Mesothelial cell of epicardium (in vitro differentiated cells): Measurements from ENCODE around the gene ZFYVE1. TPM values are rescaled to one million over a fixed set of nuclear protein-coding genes. Genes with fewer than 3 reads are reported as not detected.
"Not testable (repeated sequence)": the region's sequence is repeated elsewhere in the genome, so short reads cannot be mapped to it uniquely, and the experiment has no call there.

Experiments
- DNase-seq, 2 experiments: peaks; one replicate each; pipeline ENCODE4 v3.0.0; 2021; ENCODE audit warnings: low spot score in 2 of 2; ENCODE audit not compliant: unreplicated experiment in 2 of 2
- H3K27ac Mint-ChIP-seq: 2 replicates; pipeline ENCODE4 v1.8.0; 2021; ENCODE audit warnings: mixed read lengths
- H3K27me3 Mint-ChIP-seq: 2 replicates; pipeline ENCODE4 v1.8.0; 2021; ENCODE audit warnings: low read depth, mixed read lengths
- H3K36me3 Mint-ChIP-seq: 2 replicates; pipeline ENCODE4 v1.8.0; 2021; ENCODE audit warnings: mixed read lengths
- H3K4me1 Mint-ChIP-seq: 2 replicates; pipeline ENCODE4 v1.8.0; 2021; ENCODE audit warnings: mixed read lengths
- H3K4me3 Mint-ChIP-seq: 2 replicates; pipeline ENCODE4 v1.8.0; 2021; ENCODE audit warnings: mild to moderate bottlenecking, moderate library complexity, mixed read lengths
- H3K9me3 Mint-ChIP-seq: 2 replicates; pipeline ENCODE4 v1.8.0; 2021; ENCODE audit warnings: mixed read lengths
- total RNA-seq: library from RNA; stranded (reverse); gene quantifications from 3 replicates; pipeline ENCODE4 v1.2.1, GENCODE V29; 2021
- TF ChIP-seq, protein P1 (sequence below): fragments of 200-600 bp; sonication (generic); IDR thresholded peaks from one replicate; pipeline ENCODE4 v1.5.0; 2021; ENCODE audit warnings: antibody characterized with exemption; ENCODE audit not compliant: unreplicated experiment

The ZFYVE1 gene
- total RNA-seq, 1 donor from 2014 or later = 21.4 TPM

DNA sequence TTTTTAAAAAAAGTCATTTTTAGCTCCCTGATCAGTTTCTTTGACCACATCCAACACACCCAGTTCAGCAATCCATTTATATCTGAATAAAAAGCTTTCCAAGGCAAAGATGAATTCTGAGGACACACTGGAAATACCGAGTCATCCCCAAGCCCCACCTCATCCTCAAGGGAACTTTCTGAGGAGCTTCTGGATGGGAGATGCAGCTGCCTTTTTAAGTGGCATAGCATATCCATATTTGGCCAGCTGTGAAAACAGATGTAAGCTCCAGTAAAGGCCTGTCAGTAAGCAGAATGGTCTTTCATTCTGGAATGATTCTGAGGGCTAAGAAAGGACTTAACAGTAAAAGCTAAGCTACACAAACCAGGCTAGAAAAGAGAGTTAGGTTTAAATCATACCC, 18.4 kb downstream of the ZFYVE1 start:
- Mint-ChIP-seq H3K4me1 (no peaks in the 10 kb centered on the region), H3K4me3 (no peak overlapping the region), H3K9me3 (no peaks in the 10 kb centered on the region), H3K36me3 (peaks cover 22% of the 10 kb centered on the region), H3K27ac (no peak overlapping the region), H3K27me3 (no peaks in the 10 kb centered on the region)
- no peak for DNase-seq
- TF ChIP-seq, protein P1, sequence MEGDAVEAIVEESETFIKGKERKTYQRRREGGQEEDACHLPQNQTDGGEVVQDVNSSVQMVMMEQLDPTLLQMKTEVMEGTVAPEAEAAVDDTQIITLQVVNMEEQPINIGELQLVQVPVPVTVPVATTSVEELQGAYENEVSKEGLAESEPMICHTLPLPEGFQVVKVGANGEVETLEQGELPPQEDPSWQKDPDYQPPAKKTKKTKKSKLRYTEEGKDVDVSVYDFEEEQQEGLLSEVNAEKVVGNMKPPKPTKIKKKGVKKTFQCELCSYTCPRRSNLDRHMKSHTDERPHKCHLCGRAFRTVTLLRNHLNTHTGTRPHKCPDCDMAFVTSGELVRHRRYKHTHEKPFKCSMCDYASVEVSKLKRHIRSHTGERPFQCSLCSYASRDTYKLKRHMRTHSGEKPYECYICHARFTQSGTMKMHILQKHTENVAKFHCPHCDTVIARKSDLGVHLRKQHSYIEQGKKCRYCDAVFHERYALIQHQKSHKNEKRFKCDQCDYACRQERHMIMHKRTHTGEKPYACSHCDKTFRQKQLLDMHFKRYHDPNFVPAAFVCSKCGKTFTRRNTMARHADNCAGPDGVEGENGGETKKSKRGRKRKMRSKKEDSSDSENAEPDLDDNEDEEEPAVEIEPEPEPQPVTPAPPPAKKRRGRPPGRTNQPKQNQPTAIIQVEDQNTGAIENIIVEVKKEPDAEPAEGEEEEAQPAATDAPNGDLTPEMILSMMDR = no peak

DNA sequence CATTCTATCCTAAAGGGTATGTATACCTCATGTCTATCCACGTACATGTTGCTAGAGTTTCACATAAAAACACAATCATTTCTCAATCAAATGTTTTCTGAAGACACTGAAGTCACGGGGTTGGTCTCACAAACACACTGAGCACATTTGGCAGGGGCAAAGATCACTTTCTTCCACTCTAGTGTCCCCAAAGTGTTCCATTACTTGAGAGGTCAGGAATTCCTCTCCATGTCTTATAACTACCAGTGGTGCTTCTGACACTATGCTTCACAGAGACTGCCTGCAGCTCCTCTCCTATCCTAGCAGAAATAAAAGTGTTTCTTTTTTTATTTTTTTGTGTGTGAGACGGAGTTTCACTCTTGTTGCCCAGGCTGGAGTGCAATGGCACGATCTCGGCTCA, 19.1 kb downstream of the ZFYVE1 start:
- Mint-ChIP-seq H3K4me3 (no peak overlapping the region), H3K27ac (no peak overlapping the region), H3K27me3 (no peaks in the 10 kb centered on the region), H3K4me1 (no peaks in the 10 kb centered on the region), H3K36me3 (peaks cover 21% of the 10 kb centered on the region), H3K9me3 (no peaks in the 10 kb centered on the region)
- TF ChIP-seq, protein P1 = no peak
- DNase-seq = no peak

DNA sequence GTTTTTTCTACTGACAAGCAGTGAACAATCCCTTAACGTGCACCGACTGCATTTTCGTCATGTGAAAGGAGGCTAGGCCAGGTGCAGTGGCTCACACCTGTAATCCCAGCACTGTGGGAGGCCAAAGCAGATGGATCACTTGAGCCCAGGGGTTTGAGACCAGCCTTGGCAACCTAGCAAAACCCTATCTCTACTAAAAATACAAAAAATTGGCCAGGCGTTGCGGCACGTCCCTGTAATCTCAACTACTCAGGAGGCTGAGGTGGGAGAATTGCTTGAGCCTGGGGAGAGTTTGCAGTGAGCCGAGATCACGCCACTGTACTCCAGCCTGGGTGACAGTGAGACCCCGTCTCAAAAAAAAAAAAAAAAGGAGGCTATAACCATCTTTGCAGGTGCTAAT, 22.3 kb downstream of the ZFYVE1 start:
- DNase-seq, H3K4me1 Mint-ChIP-seq, H3K4me3 Mint-ChIP-seq, H3K9me3 Mint-ChIP-seq, H3K27me3 Mint-ChIP-seq, H3K27ac Mint-ChIP-seq: not testable (repeated sequence)
- peaks cover 23% of the 10 kb centered on the region for H3K36me3 Mint-ChIP-seq

DNA sequence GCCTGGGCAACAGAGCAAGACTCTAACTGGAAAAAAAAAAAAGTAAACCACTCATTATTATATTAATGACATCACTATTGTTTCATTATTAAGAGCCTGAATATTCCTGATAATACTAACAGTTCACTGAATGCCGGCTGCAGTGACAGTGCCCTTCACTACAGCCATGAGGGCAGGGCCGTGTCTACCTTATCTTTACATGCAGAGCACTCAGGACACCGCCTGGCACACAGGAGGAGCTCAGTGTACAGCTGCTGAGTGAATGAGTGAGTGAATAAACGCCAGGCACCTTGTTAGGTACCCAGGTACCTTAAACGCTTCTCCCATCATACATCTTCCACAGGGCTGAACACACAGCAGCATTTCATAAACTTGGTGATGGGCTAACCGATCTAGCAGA, 23.2 kb downstream of the ZFYVE1 start:
- no peaks in the 10 kb centered on the region for H3K27me3 Mint-ChIP-seq
- H3K9me3 Mint-ChIP-seq = no peaks in the 10 kb centered on the region

DNA sequence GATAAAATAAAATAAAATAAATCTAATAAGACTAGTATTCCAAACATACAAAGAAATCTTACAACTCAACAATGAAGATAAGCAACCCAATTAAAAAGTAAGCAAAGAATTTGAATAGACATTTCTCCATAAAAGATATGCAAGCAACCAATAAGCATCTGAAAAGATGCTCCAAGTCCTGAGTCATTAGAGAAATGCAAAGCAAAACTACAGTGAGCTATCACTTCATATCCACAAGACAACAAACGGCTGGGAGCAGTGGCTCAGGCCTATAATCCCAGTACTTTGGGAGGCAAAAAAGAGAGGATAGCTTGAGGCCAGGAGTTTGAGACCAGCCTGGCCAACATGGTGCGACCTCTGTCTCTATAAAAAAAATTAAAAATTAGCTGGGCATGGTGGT, 26.8 kb downstream of the ZFYVE1 start:
- DNase-seq = no peak
- no peaks in the 10 kb centered on the region for H3K9me3 Mint-ChIP-seq
- H3K36me3 Mint-ChIP-seq = peaks cover 38% of the 10 kb centered on the region
- H3K27me3 Mint-ChIP-seq = no peaks in the 10 kb centered on the region
- H3K4me1 Mint-ChIP-seq = no peaks in the 10 kb centered on the region
- TF ChIP-seq, protein P1 = no peak
- no peak overlapping the region for H3K27ac Mint-ChIP-seq
- H3K4me3 Mint-ChIP-seq = no peak overlapping the region

More for the DNA sequence above, 23.2 kb downstream of the ZFYVE1 start:
- H3K36me3 Mint-ChIP-seq = peaks cover 18% of the 10 kb centered on the region
- TF ChIP-seq, protein P1 = no peak
- H3K27ac Mint-ChIP-seq = no peak overlapping the region
- no peak for DNase-seq
- no peaks in the 10 kb centered on the region for H3K4me1 Mint-ChIP-seq
- H3K4me3 Mint-ChIP-seq = no peak overlapping the region

DNA sequence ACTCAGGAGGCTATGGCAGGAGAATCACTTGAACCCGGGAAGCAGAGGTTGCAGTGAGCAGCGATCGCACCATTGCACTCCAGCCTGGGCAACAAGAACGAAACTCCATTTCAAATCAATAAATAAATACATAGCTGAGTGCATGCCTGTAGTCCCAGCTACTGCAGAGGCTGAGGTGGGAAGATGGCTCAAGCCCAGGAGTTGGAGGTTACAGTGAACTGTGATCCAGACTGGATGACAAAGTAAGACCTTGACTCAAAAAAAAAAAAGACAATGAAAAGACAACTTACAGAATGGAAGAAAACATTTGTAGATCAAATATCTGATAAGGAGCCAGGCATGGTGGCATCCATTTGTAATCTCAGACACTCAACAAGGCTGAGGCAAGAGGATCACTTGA, 27.6 kb downstream of the ZFYVE1 start:
- Mint-ChIP-seq H3K36me3 (peaks cover 43% of the 10 kb centered on the region), H3K9me3 (no peaks in the 10 kb centered on the region), H3K4me3 (no peak overlapping the region), H3K27me3 (no peaks in the 10 kb centered on the region), H3K4me1 (no peaks in the 10 kb centered on the region), H3K27ac (no peak overlapping the region)
- TF ChIP-seq, protein P1 = no peak
- no peak for DNase-seq
